A673 (cell line): ENCODE data around the gene CFAP210. TPM values are rescaled to one million over a fixed set of nuclear protein-coding genes. Genes with fewer than 3 reads are reported as not detected.

Experiments used
- BruUV-seq: library from RNA; stranded (reverse); fragments of 400-500 nt; replicated peaks from 2 replicates; lab custom pipeline; 2021; lab: Mats Ljungman, UMichigan
- CTCF ChIA-PET: fragments of 300-600 bp; sonication (Branson Sonifier 250); formaldehyde crosslinking; loops from one replicate; lab custom pipeline; 2022; ENCODE audit warnings: antibody characterized with exemption; lab: Charles Lee
- POLR2A ChIA-PET: fragments of 300-600 bp; sonication (Branson Sonifier 250); formaldehyde crosslinking; loops from one replicate; lab custom pipeline; 2022; ENCODE audit warnings: antibody characterized with exemption; ENCODE audit not compliant: low non-redundant PET; lab: Charles Lee
- DNase-seq: peaks from one replicate; pipeline ENCODE4 v3.0.0-alpha.2; 2015; ENCODE audit warnings: low spot score
- H3K27ac ChIP-seq: fragments of 200-600 bp; sonication (generic); 2 replicates; pipeline ENCODE4 v1.5.1; 2016; ENCODE audit warnings: mixed run types, low read depth, mild to moderate bottlenecking, mixed read lengths, antibody characterized with exemption, low read length; ENCODE audit not compliant: poor library complexity, severe bottlenecking
- H3K27me3 ChIP-seq: fragments of 200-600 bp; sonication (generic); replicated peaks from 2 replicates; pipeline ENCODE4 v1.6.1; 2017; ENCODE audit warnings: mixed run types, low read depth, mild to moderate bottlenecking, mixed read lengths, antibody characterized with exemption, low read length; ENCODE audit not compliant: insufficient read depth, poor library complexity
- H3K36me3 ChIP-seq: fragments of 200-600 bp; sonication (generic); 2 replicates; pipeline ENCODE4 v1.6.1; 2016; ENCODE audit warnings: mixed run types, mild to moderate bottlenecking, mixed read lengths, antibody characterized with exemption, low read length; ENCODE audit not compliant: insufficient read depth, poor library complexity, severe bottlenecking
- H3K4me1 ChIP-seq: fragments of 200-600 bp; sonication (generic); 2 replicates; pipeline ENCODE4 v1.6.1; 2017; ENCODE audit warnings: mixed run types, mild to moderate bottlenecking, mixed read lengths, antibody characterized with exemption, low read length; ENCODE audit not compliant: insufficient read depth, poor library complexity, severe bottlenecking
- H3K4me3 ChIP-seq: fragments of 200-600 bp; sonication (generic); 2 replicates; pipeline ENCODE4 v1.5.1; 2016; ENCODE audit warnings: low read depth, mixed run types, mild to moderate bottlenecking, mixed read lengths, low read length; ENCODE audit not compliant: poor library complexity, severe bottlenecking
- H3K9me3 ChIP-seq: fragments of 200-600 bp; sonication (generic); 2 replicates; pipeline ENCODE4 v1.6.1; 2016; ENCODE audit warnings: mixed run types, low read depth, mild to moderate bottlenecking, mixed read lengths, antibody characterized with exemption, low read length; ENCODE audit not compliant: poor library complexity, severe bottlenecking
- CTCF ChIP-seq: fragments of 300-800, 200-600 bp; sonication (generic); conservative IDR thresholded peaks from 2 replicates; pipeline ENCODE4 v1.5.1; 2017; ENCODE audit warnings: low read depth, mild to moderate bottlenecking, antibody characterized with exemption, low read length, moderate library complexity, mixed read lengths
- EZH2 ChIP-seq: fragments of 200-600 bp; sonication (generic); IDR thresholded peaks from 2 replicates; pipeline ENCODE4 v1.6.1; 2017; ENCODE audit warnings: borderline replicate concordance, low read depth, mild to moderate bottlenecking, mixed read lengths, antibody characterized with exemption, low read length; ENCODE audit not compliant: poor library complexity, severe bottlenecking
- intact Hi-C: fragments of 100-400 bp; cut with micrococcal nuclease; formaldehyde crosslinking; loops from one replicate; pipeline ENCODE4 v1.10.0; 2022; ENCODE audit not compliant: unreplicated experiment
- total RNA-seq: library from RNA; stranded (reverse); gene quantifications from 2 replicates; pipeline ENCODE4 v1.2.3, GENCODE V29; 2021

CFAP210 gene
- total RNA-seq, 1 experiment from 2014 or later, result 0.37 TPM

GRCh38 chr2:169683425-169684134 is 10.6 kb downstream of the CFAP210 start:
- BruUV-seq, result no TSS peak
- ChIA-PET CTCF (no interaction called here), POLR2A (no interaction called here)
- H3K36me3 ChIP-seq, result no peaks in the 10 kb centered on the region
- TF ChIP-seq EZH2, result no peak
- no peak for TF ChIP-seq CTCF
- H3K4me3 ChIP-seq, result no peak overlapping the region
- no peaks in the 10 kb centered on the region for H3K9me3 ChIP-seq
- intact Hi-C loops, result no loop called here
- DNase-seq, result no peak
- no peak overlapping the region for H3K27ac ChIP-seq
- H3K27me3 ChIP-seq, result no peaks in the 10 kb centered on the region
- no peaks in the 10 kb centered on the region for H3K4me1 ChIP-seq

GRCh38 chr2:169683054-169683424 is 11.2 kb downstream of the CFAP210 start:
- H3K27ac ChIP-seq, result no peak overlapping the region
- no peak for DNase-seq
- CTCF ChIA-PET, result no interaction called here
- H3K4me3 ChIP-seq, result no peak overlapping the region
- no peaks in the 10 kb centered on the region for H3K27me3 ChIP-seq
- H3K9me3 ChIP-seq, result no peaks in the 10 kb centered on the region
- TF ChIP-seq EZH2, result no peak
- no peak for TF ChIP-seq CTCF
- H3K4me1 ChIP-seq, result no peaks in the 10 kb centered on the region
- no TSS peak for BruUV-seq
- POLR2A ChIA-PET, result no interaction called here
- no peaks in the 10 kb centered on the region for H3K36me3 ChIP-seq
- intact Hi-C loops, result no loop called here

- H3K36me3 ChIP-seq, result no peaks in the 10 kb centered on the region
- H3K27ac ChIP-seq, result no peak overlapping the region
- no peak for DNase-seq
- TF ChIP-seq EZH2 (no peak), CTCF (no peak)
- ChIA-PET CTCF (no interaction called here), POLR2A (no interaction called here)
- H3K9me3 ChIP-seq, result no peaks in the 10 kb centered on the region
- no peaks in the 10 kb centered on the region for H3K27me3 ChIP-seq
- no TSS peak for BruUV-seq
- no peak overlapping the region for H3K4me3 ChIP-seq
- H3K4me1 ChIP-seq, result no peaks in the 10 kb centered on the region
- intact Hi-C loops, result loop anchor here (2.0 kb wide), 1 partner anchor 148 kb away; no protein-coding TSS in a partner anchor
These were observed 17.4 kb downstream of the CFAP210 start for GRCh38 chr2:169676850-169677249.
